ENCODE measurements around the gene IPO7. TPM values are rescaled to one million over a fixed set of nuclear protein-coding genes. Genes with fewer than 3 reads are reported as not detected.
"Not testable (repeated sequence)": the region's sequence is repeated elsewhere in the genome, so short reads cannot be mapped to it uniquely, and the experiment has no call there.

Gene IPO7
- total RNA-seq, 1 donor from 2014 or later, result 112 TPM

GRCh38 chr11:9397746-9398680, 13.6 kb downstream of the IPO7 start:
- intact Hi-C loops (cut with micrococcal nuclease), result no loop called here

DNA sequence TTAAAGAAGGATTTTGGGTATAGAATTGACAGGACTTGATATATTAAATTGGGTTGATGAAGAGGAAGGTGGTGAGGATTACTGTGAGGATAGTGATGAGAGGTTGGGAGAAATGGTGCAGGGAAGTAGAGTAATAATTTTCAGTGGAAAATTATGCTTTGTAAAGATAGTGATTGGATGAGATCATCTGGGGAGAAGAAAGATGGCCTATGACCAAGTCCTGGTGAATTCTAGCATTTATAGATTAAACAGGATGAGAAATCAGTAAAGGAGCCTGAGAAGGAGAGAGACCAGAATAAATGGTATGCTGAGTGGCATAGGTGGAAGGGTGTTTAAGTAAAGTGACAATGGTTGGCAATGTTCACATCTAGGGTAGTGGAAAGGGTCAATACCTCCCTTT, 15.0 kb downstream of the IPO7 start:
- intact Hi-C loops (cut with micrococcal nuclease), result no loop called here

DNA sequence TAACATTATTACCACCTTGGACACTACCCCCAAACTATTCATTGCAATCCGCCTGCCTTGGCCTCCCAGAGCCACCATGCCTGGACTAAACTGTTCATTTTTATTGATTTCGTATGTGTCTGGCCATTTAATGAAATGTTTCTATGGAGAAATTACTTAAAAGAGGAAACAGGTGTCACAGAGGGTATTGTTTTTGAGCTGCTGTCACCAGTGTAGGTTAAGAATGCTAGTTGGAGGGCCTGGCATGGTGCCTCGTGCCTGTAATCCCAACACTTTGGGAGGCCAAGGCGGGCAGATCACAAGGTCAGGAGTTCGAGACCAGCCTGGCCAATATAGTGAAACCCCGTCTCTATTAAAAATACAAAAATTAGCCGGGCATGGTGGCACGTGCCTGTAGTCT, 17.4 kb downstream of the IPO7 start:
- intact Hi-C loops (cut with micrococcal nuclease), result not testable (repeated sequence)

DNA sequence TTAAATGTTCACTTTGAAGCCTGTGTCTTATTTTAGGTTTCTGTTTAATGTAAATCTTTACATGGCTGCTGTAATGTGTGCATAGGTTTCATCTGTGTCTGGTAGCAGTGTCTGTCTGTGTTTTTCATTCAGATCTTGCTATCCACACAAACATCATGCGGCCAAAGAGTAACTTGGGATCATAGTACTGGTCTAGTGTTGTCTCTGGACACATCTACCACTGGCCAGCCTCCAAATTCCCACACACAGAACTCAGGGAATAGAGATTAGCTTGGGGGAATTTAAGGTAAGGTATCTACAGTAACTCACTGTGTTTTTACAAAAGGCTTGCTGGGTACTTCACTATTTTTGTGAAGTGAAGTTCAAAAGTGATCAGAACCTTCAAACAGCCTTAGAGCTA, 44.3 kb downstream of the IPO7 start:
- intact Hi-C loops (cut with micrococcal nuclease), result no loop called here

GRCh38 chr11:9438611-9439010, 54.2 kb downstream of the IPO7 start:
- intact Hi-C loops (cut with micrococcal nuclease), result loop anchor here (10.0 kb wide), 1 partner anchor 274 kb away; no protein-coding TSS in a partner anchor

GRCh38 chr11:9446230-9446629, 61.8 kb downstream of the IPO7 start:
- intact Hi-C loops (cut with micrococcal nuclease), result no loop called here

GRCh38 chr11:9448576-9449352, 64.3 kb downstream of the IPO7 start:
- intact Hi-C loops (cut with micrococcal nuclease), result no loop called here

- intact Hi-C loops (cut with micrococcal nuclease), result not testable (repeated sequence)
Observed at GRCh38 chr11:9452023-9452422, 67.6 kb downstream of the IPO7 start.

DNA sequence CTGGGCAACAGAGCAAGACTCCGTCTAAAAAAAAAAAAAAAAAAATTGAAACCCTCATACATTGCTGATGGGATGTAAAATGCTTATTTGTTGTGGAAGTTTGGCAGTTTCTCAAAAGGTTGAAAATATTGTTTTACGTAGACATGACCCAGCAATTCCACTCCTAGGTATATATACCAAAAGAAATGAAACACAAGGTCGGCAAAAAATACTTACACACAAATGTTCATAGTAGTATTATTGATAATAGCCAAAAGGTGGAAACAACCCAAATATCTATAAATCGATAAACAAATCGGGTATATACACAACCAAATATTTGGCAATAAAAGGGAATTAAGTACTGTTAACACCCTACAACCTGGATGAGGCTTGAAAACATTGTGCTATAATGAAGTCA, 71.3 kb downstream of the IPO7 start:
- intact Hi-C loops (cut with micrococcal nuclease), result no loop called here

DNA sequence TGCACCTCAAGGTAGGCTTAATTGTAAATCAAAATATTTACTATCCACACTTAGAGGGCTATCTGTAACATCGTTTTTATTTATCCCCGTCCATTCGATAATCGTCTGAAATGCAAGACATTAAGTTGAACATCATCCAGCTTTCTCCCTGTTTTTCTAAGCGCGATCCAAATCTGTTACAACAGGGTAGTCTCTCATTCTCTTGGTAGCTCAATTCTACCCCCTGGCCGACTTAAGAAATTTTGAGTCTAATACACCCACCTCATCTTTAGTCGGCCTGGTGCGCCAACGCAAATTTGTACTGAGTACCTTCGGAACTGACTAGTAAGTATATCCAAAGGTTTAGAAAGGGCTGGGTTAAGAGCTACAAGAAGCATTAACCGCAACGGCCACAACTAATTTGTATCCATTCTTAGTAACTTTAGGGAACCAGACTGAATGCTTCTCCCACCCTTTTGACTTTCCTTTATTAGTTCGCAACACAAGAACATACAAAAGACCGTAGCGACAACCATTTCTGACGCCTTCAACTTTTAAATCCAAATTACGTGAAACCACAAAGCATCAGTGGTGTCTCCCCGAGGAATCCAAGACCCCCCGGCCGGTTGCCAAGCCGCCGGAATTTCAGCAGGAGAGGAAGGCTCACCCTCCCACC, 75.3 kb downstream of the IPO7 start:
- intact Hi-C loops (cut with micrococcal nuclease), result loop anchor here (1.0 to 10.0 kb wide), 21 partner anchors 47 to 1398 kb away; partner anchors contain the start of genes AKIP1, AMPD3, CTR9 and EIF4G2

DNA sequence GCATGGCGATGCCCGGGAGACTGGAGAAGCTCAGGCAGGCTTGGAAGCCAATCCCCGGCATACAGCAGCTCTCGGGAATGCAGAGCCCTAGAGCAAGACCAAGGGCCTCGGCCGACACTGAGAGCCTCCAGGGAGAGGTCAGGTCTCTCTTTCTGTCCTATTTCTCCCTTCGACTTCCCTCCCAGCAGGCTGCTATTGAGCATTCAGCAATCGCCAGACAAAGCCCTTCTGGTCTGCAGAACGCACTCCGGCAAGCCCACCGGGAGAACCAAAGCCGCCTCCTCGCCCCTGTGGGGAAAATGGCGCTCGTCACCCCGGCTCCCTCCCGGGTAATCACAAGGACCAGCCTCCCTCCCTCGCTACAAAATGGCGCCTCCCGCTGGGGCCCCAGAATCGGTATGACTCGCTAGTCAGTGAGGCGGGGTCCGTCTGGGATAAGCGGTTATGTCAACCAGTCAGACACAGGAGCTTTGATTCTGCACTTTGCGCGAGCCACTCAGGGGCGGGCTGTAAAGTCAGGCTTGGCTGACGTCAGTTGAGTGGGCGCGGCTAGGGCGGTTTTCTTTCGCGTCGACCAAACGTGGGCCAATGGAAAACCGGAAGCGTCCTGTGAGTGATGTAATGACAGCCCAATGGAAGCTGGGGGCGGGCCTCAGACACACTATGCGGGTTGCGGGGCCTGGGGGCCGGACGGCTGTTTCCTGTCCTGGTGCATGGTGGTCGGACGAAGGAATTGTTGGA, 76.0 kb downstream of the IPO7 start, which contains the start of gene ZNF143:
TSS of gene ZNF143 (plus strand) at position 691 of the 741 bp plus-strand sequence. CDS start 10,297 bp downstream, outside the sequence.
- intact Hi-C loops (cut with micrococcal nuclease), result loop anchor here (1.0 to 10.0 kb wide), 21 partner anchors 46 to 1397 kb away; partner anchors contain the start of genes AKIP1, AMPD3, CTR9 and EIF4G2

DNA sequence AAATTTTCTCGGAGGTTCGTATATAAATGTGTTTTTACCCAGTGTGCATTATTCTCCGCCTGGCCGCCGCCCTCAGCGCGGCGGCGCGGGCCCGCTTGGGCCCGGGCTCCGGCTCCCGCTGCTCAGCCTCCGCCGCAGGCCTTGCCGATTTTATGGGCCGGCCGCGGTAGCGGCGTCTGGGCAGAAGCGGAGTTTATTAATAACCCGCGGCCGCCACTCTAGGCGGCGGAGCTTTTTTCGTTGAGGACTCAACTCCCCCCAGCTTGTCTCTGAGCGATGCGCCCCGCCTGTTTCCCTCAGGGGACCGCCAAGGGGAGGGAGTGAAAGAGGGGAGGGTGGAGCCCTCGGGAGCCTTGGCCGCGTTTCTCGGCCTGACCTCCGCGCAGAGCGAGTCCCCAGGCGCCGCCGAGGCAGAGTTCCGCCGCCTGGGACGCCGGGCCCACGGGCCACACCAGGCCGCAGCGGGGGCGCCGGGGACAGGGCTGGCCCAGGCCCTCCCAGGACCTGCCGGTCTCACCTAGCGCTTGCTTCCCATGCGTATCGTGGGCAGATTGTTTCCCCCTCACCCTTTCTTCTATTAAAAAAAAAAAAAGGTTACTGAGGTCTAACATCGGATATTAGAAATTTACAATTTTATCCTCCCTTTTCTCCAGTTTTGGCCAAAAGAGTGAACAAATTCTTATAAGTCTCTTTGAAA, 76.8 kb downstream of the IPO7 start:
- intact Hi-C loops (cut with micrococcal nuclease), result loop anchor here (2.0 to 10.0 kb wide), 6 partner anchors 202 to 1396 kb away; partner anchors contain the start of genes AMPD3, CTR9 and ZBED5

DNA sequence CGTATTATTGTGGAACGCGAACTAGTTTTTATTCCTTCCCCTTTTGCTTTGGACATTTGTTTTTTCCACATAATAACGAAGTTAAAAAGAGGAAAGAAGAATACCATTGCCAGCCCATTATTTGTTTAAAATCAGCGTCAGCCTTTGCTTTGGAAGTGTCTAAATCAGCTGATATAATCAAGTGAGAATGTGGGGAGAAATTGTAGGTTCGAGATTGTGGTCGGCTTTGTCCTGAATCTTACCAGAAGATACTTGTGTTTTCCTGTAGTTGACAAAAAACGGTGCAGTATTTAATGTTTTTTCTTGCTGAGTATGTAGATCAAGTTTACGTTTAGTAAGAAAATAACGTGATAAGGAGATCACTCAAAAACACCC, 77.3 kb downstream of the IPO7 start:
- intact Hi-C loops (cut with micrococcal nuclease), result loop anchor here (2.0 to 10.0 kb wide), 6 partner anchors 201 to 1396 kb away; partner anchors contain the start of genes AMPD3, CTR9 and ZBED5

- intact Hi-C loops (cut with micrococcal nuclease), result loop anchor here (5.0 to 10.0 kb wide), 3 partner anchors 995 to 1395 kb away; partner anchors contain the start of genes AMPD3, CTR9 and ZBED5
Observed at GRCh38 chr11:9462172-9462799, 77.8 kb downstream of the IPO7 start.

DNA sequence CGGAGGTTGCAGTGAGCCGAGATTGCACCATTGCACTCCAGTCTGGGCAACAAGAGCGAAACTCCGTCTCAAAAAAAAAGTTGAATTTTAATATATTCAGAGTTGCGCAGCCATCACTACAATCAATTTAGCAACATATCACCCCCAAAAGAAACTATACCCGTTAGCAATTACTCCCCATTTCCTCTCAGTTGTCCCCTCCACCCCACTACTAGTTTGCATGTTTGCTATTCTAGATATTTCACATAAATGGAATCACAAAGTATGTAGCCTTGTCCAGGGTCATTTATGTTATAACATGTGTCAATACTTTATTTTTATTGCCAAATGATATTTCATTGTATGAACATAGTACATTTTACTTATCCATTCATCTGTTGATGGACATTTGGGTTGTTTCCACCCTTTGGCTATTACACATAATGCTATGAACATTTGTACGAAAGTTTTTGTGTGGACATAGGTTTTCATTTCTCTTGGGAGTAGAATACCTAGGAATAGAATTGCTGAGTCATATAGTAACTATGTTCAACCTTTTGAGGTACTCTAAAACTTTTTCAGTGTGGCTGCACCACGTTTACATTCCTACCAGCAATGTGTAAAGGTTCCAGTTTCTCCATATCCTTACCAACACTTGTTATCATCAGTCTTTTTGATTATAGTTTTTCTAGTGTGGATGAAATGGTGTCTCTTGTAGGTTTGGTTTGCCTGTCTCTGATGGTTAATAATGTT, 78.5 kb downstream of the IPO7 start:
- intact Hi-C loops (cut with micrococcal nuclease), result loop anchor here (5.0 to 10.0 kb wide), 3 partner anchors 994 to 1394 kb away; partner anchors contain the start of genes AMPD3, CTR9 and ZBED5

GRCh38 chr11:9470765-9471164, 86.3 kb downstream of the IPO7 start:
- intact Hi-C loops (cut with micrococcal nuclease), result no loop called here

GRCh38 chr11:9473408-9473807, 89.0 kb downstream of the IPO7 start:
- intact Hi-C loops (cut with micrococcal nuclease), result no loop called here

- intact Hi-C loops (cut with micrococcal nuclease), result no loop called here
Observed at GRCh38 chr11:9479899-9480298, 95.4 kb downstream of the IPO7 start.

Measured in T-helper 1 cell treated with Interleukin-12 subunit alpha and Interleukin-12 subunit beta and Interleukin-4 antibody, amounts not matched to agents 30 ng/mL and 1 ng/mL, for 36 hours (primary cell).